GM18867 (cell line): ENCODE results near the gene LHX3.
"Not testable (repeated sequence)": the region's sequence is repeated elsewhere in the genome, so short reads cannot be mapped to it uniquely, and the experiment has no call there.

Experiments
- ATAC-seq: cut with Tn5 transposase; IDR thresholded peaks from one replicate; pipeline ENCODE4 v1.9.1; 2021; ENCODE audit warnings: mild to moderate bottlenecking, moderate library complexity; ENCODE audit not compliant: unreplicated experiment

LHX3 gene

GRCh38 chr9:136157477-136158265, 47.3 kb downstream of the LHX3 start:
- no peak for ATAC-seq

GRCh38 chr9:136156209-136157120, 48.5 kb downstream of the LHX3 start:
- no peak for ATAC-seq

- ATAC-seq: no peak
Observed at GRCh38 chr9:136155576-136155975, 49.4 kb downstream of the LHX3 start.

- ATAC-seq: no peak
Observed at GRCh38 chr9:136154943-136155342, 50.0 kb downstream of the LHX3 start.

- no peak for ATAC-seq
Observed at GRCh38 chr9:136153381-136154065, 51.4 kb downstream of the LHX3 start.

GRCh38 chr9:136152931-136153330, 52.0 kb downstream of the LHX3 start:
- no peak for ATAC-seq

- ATAC-seq: no peak
Observed at GRCh38 chr9:136152543-136152866, 52.4 kb downstream of the LHX3 start.

- ATAC-seq: no peak
Observed at GRCh38 chr9:136151848-136152542, 52.9 kb downstream of the LHX3 start.

- no peak for ATAC-seq
Observed at GRCh38 chr9:136151214-136151804, 53.6 kb downstream of the LHX3 start.

GRCh38 chr9:136150664-136151213, 54.2 kb downstream of the LHX3 start:
- not testable (repeated sequence) for ATAC-seq

GRCh38 chr9:136149853-136150252, 55.1 kb downstream of the LHX3 start:
- no peak for ATAC-seq

GRCh38 chr9:136149337-136149736, 55.6 kb downstream of the LHX3 start:
- no peak for ATAC-seq

- no peak for ATAC-seq
Observed at GRCh38 chr9:136148766-136149165, 56.2 kb downstream of the LHX3 start.

- no peak for ATAC-seq
Observed at GRCh38 chr9:136147890-136148714, 56.8 kb downstream of the LHX3 start.

GRCh38 chr9:136147038-136147889, 57.7 kb downstream of the LHX3 start:
- ATAC-seq: no peak
